DOHH2 (cell line): ENCODE measurements around the gene MACF1.

Source experiments
- H3F3A ChIP-seq: fragments of 200-600 bp; sonication (generic), shearing (Covaris generic); 2 replicates; pipeline ENCODE4 v1.6.0; 2016; ENCODE audit warnings: antibody characterized with exemption, mild to moderate bottlenecking; ENCODE audit not compliant: control insufficient read depth, insufficient read depth
- H3K27ac ChIP-seq: fragments of 200-600 bp; sonication (generic); 2 replicates; pipeline ENCODE4 v1.5.1; 2014; ENCODE audit warnings: low read depth, mild to moderate bottlenecking, low read length, moderate library complexity
- H3K27me3 ChIP-seq: fragments of 200-600 bp; sonication (generic); 2 replicates; pipeline ENCODE4 v1.6.1; 2014; ENCODE audit warnings: mild to moderate bottlenecking, low read length, mixed read lengths; ENCODE audit not compliant: control insufficient read depth
- H3K36me3 ChIP-seq: fragments of 200-600 bp; sonication (generic); 2 replicates; pipeline ENCODE4 v1.6.1; 2014; ENCODE audit warnings: mild to moderate bottlenecking, low read length, moderate library complexity, mixed read lengths; ENCODE audit not compliant: control insufficient read depth
- H3K4me1 ChIP-seq: fragments of 200-600 bp; sonication (generic); 2 replicates; pipeline ENCODE4 v1.6.1; 2014; ENCODE audit warnings: mild to moderate bottlenecking, low read length, mixed read lengths; ENCODE audit not compliant: control insufficient read depth
- H3K4me2 ChIP-seq: fragments of 200-600 bp; sonication (generic); 2 replicates; pipeline ENCODE4 v1.6.0; 2014; ENCODE audit warnings: mild to moderate bottlenecking, low read length, moderate library complexity
- H3K4me3 ChIP-seq: fragments of 200-600 bp; sonication (generic); 2 replicates; pipeline ENCODE4 v1.5.1; 2014; ENCODE audit warnings: mild to moderate bottlenecking, low read length, mixed read lengths
- H3K79me2 ChIP-seq: fragments of 200-600 bp; sonication (generic); 2 replicates; pipeline ENCODE4 v1.6.1; 2014; ENCODE audit warnings: mild to moderate bottlenecking, low read length, mixed read lengths; ENCODE audit not compliant: control insufficient read depth
- H3K9me2 ChIP-seq: fragments of 200-600 bp; sonication (generic); replicated peaks from 2 replicates; pipeline ENCODE4 v1.6.1; 2014; ENCODE audit warnings: mild to moderate bottlenecking, low read length, mixed read lengths; ENCODE audit not compliant: control insufficient read depth
- H3K9me3 ChIP-seq: fragments of 200-600 bp; sonication (generic); 2 replicates; pipeline ENCODE4 v1.6.1; 2014; ENCODE audit warnings: antibody characterized with exemption, low read length, mixed read lengths; ENCODE audit not compliant: control insufficient read depth, insufficient read depth
- H4K20me1 ChIP-seq: fragments of 200-600 bp; sonication (generic); 2 replicates; pipeline ENCODE4 v1.6.0; 2014; ENCODE audit warnings: low read depth, mild to moderate bottlenecking, antibody characterized with exemption, low read length, moderate library complexity; ENCODE audit not compliant: control insufficient read depth, insufficient read depth
- EZH2phosphoT487 ChIP-seq: fragments of 200-600 bp; sonication (generic); IDR thresholded peaks from 2 replicates; pipeline ENCODE4 v1.6.1; 2017; ENCODE audit warnings: borderline replicate concordance, mild to moderate bottlenecking, antibody characterized with exemption, low read length, moderate library complexity, mixed read lengths
- TF ChIP-seq, protein P1 (sequence below): fragments of 200-600 bp; sonication (generic); IDR thresholded peaks from one replicate; pipeline ENCODE4 v1.5.1; 2014; ENCODE audit warnings: antibody characterized with exemption, mild to moderate bottlenecking, low read depth, low read length; ENCODE audit not compliant: poor library complexity, severe bottlenecking

MACF1 gene

DNA sequence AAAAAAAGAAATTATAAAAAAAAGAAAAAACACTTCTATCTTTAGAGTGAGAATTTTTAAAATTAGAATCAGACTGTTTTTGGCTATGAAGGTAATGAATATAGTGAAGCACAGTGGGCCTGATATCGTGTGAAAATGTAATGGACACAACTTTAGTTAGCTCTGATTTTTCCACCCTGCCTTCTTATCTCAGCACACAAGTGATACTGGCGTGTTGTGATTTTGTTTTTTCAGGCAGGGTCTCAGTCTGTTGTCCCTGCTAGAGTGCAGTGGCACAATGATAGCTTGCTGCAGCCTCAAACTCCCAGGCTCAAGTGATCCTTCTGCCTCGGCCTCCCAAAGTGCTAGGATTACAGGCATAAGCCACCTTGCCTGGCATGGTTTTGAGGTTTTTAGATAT is 22.3 kb downstream of the MACF1 start:
- Histone ChIP-seq H4K20me1 (no peaks in the 10 kb centered on the region), H3K79me2 (peaks cover 24% of the 10 kb centered on the region), H3F3A (no peaks in the 10 kb centered on the region), H3K4me1 (peaks cover 10% of the 10 kb centered on the region), H3K4me2 (no peak overlapping the region), H3K9me3 (no peaks in the 10 kb centered on the region), H3K27me3 (no peaks in the 10 kb centered on the region), H3K27ac (no peak overlapping the region), H3K9me2 (no peaks in the 10 kb centered on the region), H3K36me3 (peaks cover 3% of the 10 kb centered on the region), H3K4me3 (no peak overlapping the region)
- TF ChIP-seq, protein P1, sequence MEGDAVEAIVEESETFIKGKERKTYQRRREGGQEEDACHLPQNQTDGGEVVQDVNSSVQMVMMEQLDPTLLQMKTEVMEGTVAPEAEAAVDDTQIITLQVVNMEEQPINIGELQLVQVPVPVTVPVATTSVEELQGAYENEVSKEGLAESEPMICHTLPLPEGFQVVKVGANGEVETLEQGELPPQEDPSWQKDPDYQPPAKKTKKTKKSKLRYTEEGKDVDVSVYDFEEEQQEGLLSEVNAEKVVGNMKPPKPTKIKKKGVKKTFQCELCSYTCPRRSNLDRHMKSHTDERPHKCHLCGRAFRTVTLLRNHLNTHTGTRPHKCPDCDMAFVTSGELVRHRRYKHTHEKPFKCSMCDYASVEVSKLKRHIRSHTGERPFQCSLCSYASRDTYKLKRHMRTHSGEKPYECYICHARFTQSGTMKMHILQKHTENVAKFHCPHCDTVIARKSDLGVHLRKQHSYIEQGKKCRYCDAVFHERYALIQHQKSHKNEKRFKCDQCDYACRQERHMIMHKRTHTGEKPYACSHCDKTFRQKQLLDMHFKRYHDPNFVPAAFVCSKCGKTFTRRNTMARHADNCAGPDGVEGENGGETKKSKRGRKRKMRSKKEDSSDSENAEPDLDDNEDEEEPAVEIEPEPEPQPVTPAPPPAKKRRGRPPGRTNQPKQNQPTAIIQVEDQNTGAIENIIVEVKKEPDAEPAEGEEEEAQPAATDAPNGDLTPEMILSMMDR: no peak
- TF ChIP-seq EZH2phosphoT487: no peak

DNA sequence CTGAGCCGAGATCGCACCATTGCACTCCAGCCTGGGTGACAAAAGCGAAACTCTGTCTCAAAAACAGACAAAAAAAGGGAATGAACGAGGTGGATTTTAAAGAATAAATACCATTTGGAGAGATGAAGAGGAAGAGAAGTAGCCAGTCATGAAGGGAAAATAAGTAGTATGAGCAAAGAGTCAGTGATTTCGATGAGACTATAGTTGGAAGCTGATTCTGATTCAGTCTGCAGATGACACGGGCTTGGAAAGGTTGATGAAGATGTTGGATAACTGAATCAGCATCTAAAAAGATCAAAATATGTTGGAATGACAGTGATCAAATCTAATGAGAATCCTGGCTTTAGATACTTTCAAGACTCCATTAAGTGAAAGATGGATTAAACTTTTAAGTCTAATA is 23.8 kb downstream of the MACF1 start:
- Histone ChIP-seq H3F3A (no peaks in the 10 kb centered on the region), H3K27ac (no peak overlapping the region), H3K36me3 (peaks cover 8% of the 10 kb centered on the region), H4K20me1 (no peaks in the 10 kb centered on the region), H3K9me3 (no peaks in the 10 kb centered on the region), H3K4me1 (peaks cover 10% of the 10 kb centered on the region), H3K27me3 (no peaks in the 10 kb centered on the region), H3K4me2 (no peak overlapping the region), H3K79me2 (peaks cover 15% of the 10 kb centered on the region), H3K9me2 (no peaks in the 10 kb centered on the region), H3K4me3 (no peak overlapping the region)
- TF ChIP-seq, protein P1: no peak
- TF ChIP-seq EZH2phosphoT487: no peak

DNA sequence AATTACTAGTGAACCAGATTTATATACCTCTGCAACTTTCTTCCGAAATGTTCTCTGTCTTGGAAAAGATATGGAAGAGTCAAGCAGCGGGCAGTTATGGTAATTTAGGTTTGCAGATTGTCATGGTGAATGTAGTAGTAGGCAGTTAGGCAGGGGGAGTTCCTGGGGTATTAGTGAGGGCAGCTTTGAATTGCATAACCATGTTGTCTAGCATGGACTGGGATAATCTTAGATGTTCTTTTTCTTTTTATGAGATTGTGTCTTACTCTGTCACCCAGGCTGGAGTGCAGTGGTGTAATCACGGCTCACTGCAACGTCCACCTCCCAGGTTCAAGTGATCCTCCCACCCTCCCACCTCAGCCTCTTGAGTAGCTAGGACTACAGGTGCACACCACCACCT is 25.0 kb downstream of the MACF1 start:
- H3F3A ChIP-seq: no peaks in the 10 kb centered on the region
- TF ChIP-seq, protein P1: no peak
- no peak for TF ChIP-seq EZH2phosphoT487
- no peaks in the 10 kb centered on the region for H4K20me1 ChIP-seq
- no peak overlapping the region for H3K27ac ChIP-seq
- no peaks in the 10 kb centered on the region for H3K27me3 ChIP-seq
- H3K36me3 ChIP-seq: peaks cover 8% of the 10 kb centered on the region
- H3K4me2 ChIP-seq: no peak overlapping the region
- H3K4me3 ChIP-seq: no peak overlapping the region
- no peaks in the 10 kb centered on the region for H3K9me2 ChIP-seq
- H3K4me1 ChIP-seq: peaks cover 10% of the 10 kb centered on the region
- H3K9me3 ChIP-seq: no peaks in the 10 kb centered on the region
- H3K79me2 ChIP-seq: peaks cover 13% of the 10 kb centered on the region
